ENCODE measurements around the gene RABGAP1L. TPM values are rescaled to one million over a fixed set of nuclear protein-coding genes. Genes with fewer than 3 reads are reported as not detected.

RABGAP1L gene
- total RNA-seq, 1 experiment from 2014 or later = 29.3 TPM

GRCh38 chr1:174659823-174660222 lies 500.5 kb downstream of the RABGAP1L start:
- Histone ChIP-seq H3K9ac (ENCODE audit: low read length) (no peak overlapping the region), H3K4me3 (replicated peaks in 1 of 2; ENCODE audit: low read depth in 1 of 2, low read length in 2 of 2) (no peak overlapping the region), H2AFZ (ENCODE audit: low read depth, low read length, poor library complexity, severe bottlenecking) (no peak overlapping the region), H3K36me3 (ENCODE audit: control insufficient read depth in 1 of 2, insufficient read depth in 2 of 2, low read length in 2 of 2) (no peaks in the 10 kb centered on the region), H3K27ac (ENCODE audit: low read depth, low read length) (no peak overlapping the region), H3K27me3 (ENCODE audit: insufficient read depth, low read length) (no peaks in the 10 kb centered on the region), H3K9me2 (ENCODE audit: insufficient read depth) (no peaks in the 10 kb centered on the region), H4K20me1 (ENCODE audit: insufficient read depth) (no peaks in the 10 kb centered on the region), H3K79me2 (ENCODE audit: insufficient read depth, low read length) (no peaks in the 10 kb centered on the region), H3K9me3 (ENCODE audit: control insufficient read depth in 1 of 2, insufficient read depth in 1 of 2, low read depth in 1 of 2, low read length in 2 of 2) (no peaks in the 10 kb centered on the region), H3K4me2 (ENCODE audit: low read length) (peak overlapping the region; percentile 4; the same call in 1 of the 2 replicates), H3K4me1 (ENCODE audit: control insufficient read depth in 1 of 2, insufficient read depth in 2 of 2, low read length in 2 of 2) (peaks cover 7 to 12% of the 10 kb centered on the region in 2 experiments; a peak in 2 of 4 replicates)
- ATAC-seq = peak; percentile 87
- no TSS peak for BruUV-seq (replicated peaks)
- intact Hi-C loops (cut with micrococcal nuclease) = no loop called here
- peak; percentile 68 for DNase-seq (ENCODE audit: low read depth, low spot score)
- POLR2A ChIA-PET = no interaction called here
- CTCF ChIA-PET = no interaction called here
- TF ChIP-seq RAD21 (IDR thresholded peaks at IDR 0.05; ENCODE audit: low read depth) (no peak), ELF1 (IDR thresholded peaks at IDR 0.05; ENCODE audit: borderline replicate concordance, low read depth) (no peak), JUND (IDR thresholded peaks at IDR 0.05) (peak; percentile 69), ZNF274 (IDR thresholded peaks at IDR 0.05; ENCODE audit: low read depth, low read length) (no peak), EZH2phosphoT487 (IDR thresholded peaks at IDR 0.05; ENCODE audit: borderline replicate concordance) (no peak), CTCF (IDR thresholded peaks at IDR 0.05 in 2 of 3, conservative IDR thresholded peaks at IDR 0.05 in 1 of 3; ENCODE audit: borderline replicate concordance in 1 of 3, insufficient read depth in 1 of 3, low read depth in 2 of 3, low read length in 2 of 3) (no peak), EZH2 (IDR thresholded peaks at IDR 0.05) (no peak), POLR2AphosphoS5 (IDR thresholded peaks at IDR 0.05; ENCODE audit: low read depth, low read length) (peak; percentile 36; the same call in 1 of the 2 replicates), ZFX (IDR thresholded peaks at IDR 0.05) (no peak), SP1 (IDR thresholded peaks at IDR 0.05; ENCODE audit: low read depth) (peak; percentile 62), FOSL1 (IDR thresholded peaks at IDR 0.05; ENCODE audit: low read depth) (peak; percentile 56), CBX3 (IDR thresholded peaks at IDR 0.05; ENCODE audit: low read depth) (no peak), CEBPB (IDR thresholded peaks at IDR 0.05; ENCODE audit: low read depth) (no peak), SRF (IDR thresholded peaks at IDR 0.05; ENCODE audit: low read depth) (no peak)
- RAD21 ChIA-PET (ENCODE audit: low non-redundant PET in 1 of 2, low total read pairs in 2 of 2, uncharacterized antibody in 2 of 2, unreplicated experiment in 2 of 2) = no interaction called here

Measured in HCT116 (cell line).